ENCODE measurements around the gene SPATA46.

DNA sequence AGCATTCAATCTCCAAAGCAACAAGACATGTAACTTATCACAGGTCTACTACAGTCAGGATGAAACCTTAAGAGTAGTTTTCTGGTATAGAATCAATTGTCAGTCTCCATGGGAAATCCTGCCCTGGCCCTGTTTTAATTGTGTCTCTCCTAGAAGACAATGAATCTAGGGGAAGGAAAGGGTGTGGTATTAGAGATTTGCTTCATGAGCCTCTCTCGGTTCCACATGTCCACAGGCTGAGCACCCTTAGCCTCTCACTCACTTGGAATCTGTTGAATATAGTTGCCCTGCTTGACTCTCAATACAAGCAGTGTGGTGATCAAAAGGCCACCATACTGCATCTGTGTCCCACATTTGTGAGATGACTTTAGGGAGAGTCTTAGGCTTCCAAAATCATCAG is 17.7 kb downstream of the SPATA46 start:
- no peak for TF ChIP-seq CTCF (IDR thresholded peaks at IDR 0.05; ENCODE audit: poor library complexity)
- TF ChIP-seq EZH2 (IDR thresholded peaks at IDR 0.05; ENCODE audit: borderline replicate concordance) = no peak

All from hepatocyte (in vitro differentiated cells).